ENCODE measurements around the gene RLN3. TPM values are rescaled to one million over a fixed set of nuclear protein-coding genes. Genes with fewer than 3 reads are reported as not detected.
"Not testable (repeated sequence)": the region's sequence is repeated elsewhere in the genome, so short reads cannot be mapped to it uniquely, and the experiment has no call there.

RLN3 gene
- total RNA-seq, 1 experiment from 2014 or later: not detected

DNA sequence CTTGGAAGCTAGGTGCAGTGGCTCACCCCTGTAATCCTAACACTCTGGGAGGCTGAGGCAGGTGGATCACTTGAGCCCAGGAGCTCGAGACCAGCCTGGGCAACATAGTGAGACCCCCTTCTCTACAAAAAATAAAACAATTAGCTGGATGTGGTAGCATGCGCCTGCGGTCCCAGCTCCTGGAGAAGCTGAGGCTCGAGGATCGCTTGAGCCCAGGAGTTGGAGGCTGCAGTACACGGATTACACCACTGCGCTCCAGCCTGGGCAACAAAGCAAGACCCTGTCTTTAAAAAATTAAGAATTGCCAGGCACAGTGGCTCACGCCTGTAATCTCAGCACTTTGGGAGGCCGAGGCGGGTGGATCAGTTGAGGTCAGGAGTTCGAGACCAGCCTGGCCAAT lies 23.0 kb downstream of the RLN3 start:
- not testable (repeated sequence) for H3K4me1 ChIP-seq; H3K4me3 ChIP-seq; H3K9me3 ChIP-seq (replicated peaks); H3K27ac ChIP-seq; H3K27me3 ChIP-seq; DNase-seq; H3K36me3 ChIP-seq

DNA sequence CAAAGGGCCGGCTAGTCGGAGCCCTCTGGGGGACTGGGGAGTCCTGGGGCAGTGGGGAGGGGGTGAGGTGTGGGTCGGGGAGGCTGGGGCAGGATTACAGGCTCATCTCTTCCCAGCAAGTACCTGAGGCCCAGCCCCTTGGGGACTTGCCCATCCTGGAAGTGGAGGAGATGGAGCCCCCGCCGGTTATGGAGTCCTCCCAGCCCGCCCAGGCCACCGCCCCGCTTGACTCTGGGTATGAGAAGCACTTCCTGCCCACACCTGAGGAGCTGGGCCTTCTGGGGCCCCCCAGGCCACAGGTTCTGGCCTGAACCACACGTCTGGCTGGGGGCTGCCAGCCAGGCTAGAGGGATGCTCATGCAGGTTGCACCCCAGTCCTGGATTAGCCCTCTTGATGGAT lies 24.0 kb downstream of the RLN3 start:
- Histone ChIP-seq H3K27me3 (peaks cover 8% of the 10 kb centered on the region), H3K9me3 (replicated peaks) (no peaks in the 10 kb centered on the region), H3K4me1 (no peaks in the 10 kb centered on the region), H3K36me3 (no peaks in the 10 kb centered on the region), H3K27ac (no peak overlapping the region), H3K4me3 (no peak overlapping the region)
- no peak for DNase-seq

DNA sequence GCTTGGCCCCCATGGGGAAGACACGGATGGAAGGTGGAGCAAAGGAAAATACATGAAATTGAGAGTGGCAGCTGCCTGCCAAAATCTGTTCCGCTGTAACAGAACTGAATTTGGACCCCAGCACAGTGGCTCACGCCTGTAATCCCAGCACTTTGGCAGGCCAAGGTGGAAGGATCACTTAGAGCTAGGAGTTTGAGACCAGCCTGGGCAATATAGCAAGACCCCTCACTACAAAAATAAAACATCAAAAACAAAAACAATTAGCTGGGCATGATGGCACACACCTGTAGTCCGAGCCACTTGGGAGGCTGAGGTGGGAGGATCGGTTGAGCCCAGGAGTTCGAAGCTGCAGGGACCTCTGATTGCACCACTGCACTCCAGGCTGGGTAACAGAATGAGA lies 24.5 kb downstream of the RLN3 start:
- H3K9me3 ChIP-seq (replicated peaks): no peaks in the 10 kb centered on the region
- H3K27me3 ChIP-seq: peaks cover 8% of the 10 kb centered on the region
- no peak overlapping the region for H3K27ac ChIP-seq
- H3K4me3 ChIP-seq: no peak overlapping the region
- DNase-seq: no peak
- H3K36me3 ChIP-seq: no peaks in the 10 kb centered on the region
- no peaks in the 10 kb centered on the region for H3K4me1 ChIP-seq

DNA sequence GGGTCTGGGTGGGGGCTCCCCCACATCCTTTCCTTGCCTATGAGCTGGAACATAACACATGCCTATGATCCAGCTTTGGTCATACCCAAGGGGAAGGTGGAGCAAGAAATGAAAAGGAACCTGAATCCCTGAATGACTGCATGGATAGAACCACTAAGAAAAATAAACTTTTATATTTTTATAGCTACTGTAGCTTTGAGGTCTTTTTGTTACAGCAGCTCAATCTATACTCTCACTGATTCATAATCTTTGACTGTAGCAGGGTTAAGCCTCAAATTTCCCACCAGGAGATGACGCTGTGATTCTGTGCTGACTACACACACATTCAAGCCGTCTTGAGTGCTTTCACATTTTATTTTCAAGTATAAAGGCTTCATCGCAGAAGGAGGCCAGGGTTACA lies 25.1 kb downstream of the RLN3 start:
- Histone ChIP-seq H3K9me3 (replicated peaks) (no peaks in the 10 kb centered on the region), H3K27me3 (peaks cover 12% of the 10 kb centered on the region), H3K27ac (no peak overlapping the region), H3K4me1 (no peaks in the 10 kb centered on the region), H3K4me3 (no peak overlapping the region), H3K36me3 (no peaks in the 10 kb centered on the region)
- DNase-seq: no peak

DNA sequence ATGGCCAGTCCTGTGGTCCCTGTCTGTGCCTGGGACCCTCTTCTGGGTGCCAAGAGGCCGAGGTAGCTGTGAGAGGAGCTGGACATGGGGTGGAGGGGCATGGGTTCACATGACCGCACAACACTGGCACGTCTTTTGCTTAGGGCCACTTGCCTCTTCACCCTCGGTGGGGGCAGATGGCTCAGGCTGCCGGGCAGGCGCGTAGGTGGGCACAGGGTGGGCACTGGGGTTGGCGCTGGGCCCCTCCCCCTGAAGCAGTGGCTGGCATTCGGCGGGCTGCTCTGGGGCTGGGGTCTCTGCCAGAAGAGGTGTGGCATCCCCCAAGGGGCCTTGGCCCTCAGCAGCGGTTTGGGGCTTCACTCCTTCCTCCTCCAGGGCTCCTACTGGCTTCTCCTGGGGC lies 25.6 kb downstream of the RLN3 start:
- H3K4me3 ChIP-seq: no peak overlapping the region
- no peaks in the 10 kb centered on the region; the same call in 1 of the 2 replicates for H3K4me1 ChIP-seq
- H3K27ac ChIP-seq: no peak overlapping the region
- H3K27me3 ChIP-seq: peaks cover 15% of the 10 kb centered on the region
- DNase-seq: no peak
- no peaks in the 10 kb centered on the region for H3K9me3 ChIP-seq (replicated peaks)
- H3K36me3 ChIP-seq: no peaks in the 10 kb centered on the region

DNA sequence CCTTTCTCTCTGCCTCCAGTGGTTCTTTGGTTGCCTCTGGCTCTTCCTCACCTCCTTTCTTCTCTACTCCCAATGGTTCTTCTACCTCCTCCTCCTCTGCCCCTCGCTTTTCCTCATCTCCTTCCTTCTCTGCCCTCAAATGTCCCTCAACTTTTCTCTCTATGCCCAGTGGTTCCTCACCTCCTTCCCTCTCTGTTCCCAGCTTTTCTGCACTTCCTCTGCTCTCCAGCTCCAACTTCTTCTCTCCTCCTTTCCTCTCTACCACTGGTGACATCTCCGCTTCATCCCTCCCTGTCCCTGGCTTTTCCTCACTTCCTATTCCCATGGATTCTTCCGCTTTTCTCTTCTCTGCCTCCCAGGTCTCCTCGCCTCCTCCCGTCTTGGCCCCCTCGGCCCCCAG lies 26.2 kb downstream of the RLN3 start:
- Histone ChIP-seq H3K4me3 (no peak overlapping the region), H3K27me3 (peaks cover 20% of the 10 kb centered on the region), H3K36me3 (no peaks in the 10 kb centered on the region)

DNA sequence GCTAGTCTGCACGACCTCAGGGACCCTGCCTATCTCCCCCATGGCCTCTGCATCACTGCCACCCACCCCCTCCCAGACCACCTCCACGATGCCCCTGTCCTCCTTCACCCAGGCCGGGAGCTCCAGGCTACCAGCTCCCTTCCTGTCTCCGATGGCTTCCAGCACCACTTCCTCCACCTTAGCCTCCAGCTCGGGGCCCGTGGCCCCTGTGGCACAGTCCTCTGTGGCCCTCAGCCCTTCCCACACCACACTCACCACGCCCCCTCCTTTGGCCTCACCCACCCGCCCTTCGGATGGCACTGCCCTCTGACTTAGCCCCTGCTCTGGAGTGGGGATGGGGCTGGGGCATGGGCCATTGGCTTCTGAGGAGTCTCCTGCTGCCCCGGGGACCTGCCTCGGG lies 26.8 kb downstream of the RLN3 start:
- H3K27ac ChIP-seq: no peak overlapping the region
- no peaks in the 10 kb centered on the region for H3K9me3 ChIP-seq (replicated peaks)
- DNase-seq: no peak
- no peaks in the 10 kb centered on the region; the same call in 1 of the 2 replicates for H3K4me1 ChIP-seq
- H3K4me3 ChIP-seq: no peak overlapping the region
- peaks cover 25% of the 10 kb centered on the region for H3K27me3 ChIP-seq
- no peaks in the 10 kb centered on the region for H3K36me3 ChIP-seq

More for the DNA sequence above, 26.2 kb downstream of the RLN3 start:
- H3K4me1 ChIP-seq: no peaks in the 10 kb centered on the region; the same call in 1 of the 2 replicates
- no peak overlapping the region for H3K27ac ChIP-seq
- no peak for DNase-seq
- H3K9me3 ChIP-seq (replicated peaks): no peaks in the 10 kb centered on the region

DNA sequence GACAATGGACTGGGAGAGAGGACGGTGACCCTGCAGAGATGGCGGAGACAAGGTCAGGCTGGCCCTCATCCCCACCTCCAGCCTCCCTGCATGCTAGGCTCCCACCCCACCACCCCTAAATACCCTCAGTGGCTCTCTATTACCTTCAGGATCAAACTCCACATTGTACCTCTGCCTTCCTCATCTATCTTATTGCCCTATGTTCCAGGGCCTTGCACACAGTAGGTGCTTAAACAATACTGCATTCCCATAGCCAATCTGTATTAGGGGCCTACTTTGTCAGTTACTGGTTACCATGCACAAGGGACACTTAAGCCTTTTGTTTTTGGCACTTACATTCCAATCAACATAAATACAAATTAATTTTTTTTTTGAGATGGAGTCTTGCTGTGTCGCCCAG lies 27.4 kb downstream of the RLN3 start:
- Histone ChIP-seq H3K27me3 (peaks cover 25% of the 10 kb centered on the region), H3K27ac (no peak overlapping the region), H3K9me3 (replicated peaks) (no peaks in the 10 kb centered on the region), H3K4me3 (no peak overlapping the region), H3K4me1 (no peaks in the 10 kb centered on the region; the same call in 1 of the 2 replicates), H3K36me3 (no peaks in the 10 kb centered on the region)
- DNase-seq: no peak

DNA sequence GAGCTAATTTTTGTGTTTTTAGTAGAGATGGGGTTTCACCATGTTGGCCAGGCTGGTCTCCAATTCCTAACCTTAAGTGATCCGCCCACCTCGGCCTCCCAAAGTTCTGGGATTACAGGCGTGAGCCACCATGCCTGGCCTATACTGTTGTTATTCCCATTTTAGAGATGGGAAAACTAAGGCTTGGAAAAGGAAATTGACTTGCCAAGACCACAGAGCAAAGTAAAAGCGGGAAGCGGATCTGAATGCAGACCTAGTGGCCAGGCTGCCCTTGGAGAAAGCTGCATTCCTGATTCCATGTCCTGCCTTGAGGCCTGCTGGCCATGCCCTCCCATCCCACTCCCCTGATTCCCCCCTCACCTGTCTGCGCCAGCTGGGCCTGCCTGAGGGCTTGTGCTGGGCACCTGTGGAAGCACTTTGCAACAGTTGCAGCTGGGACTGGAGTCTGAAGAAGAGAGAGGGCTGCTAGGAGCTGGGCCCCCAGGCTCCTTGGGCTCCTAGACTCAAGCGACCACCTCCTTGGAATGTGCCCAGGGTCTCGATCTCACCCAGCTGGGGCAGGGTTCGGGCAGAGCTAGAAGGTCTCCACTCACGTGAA lies 28.2 kb downstream of the RLN3 start:
- no peaks in the 10 kb centered on the region for H3K36me3 ChIP-seq
- no peak for DNase-seq
- no peak overlapping the region for H3K4me3 ChIP-seq
- H3K4me1 ChIP-seq: no peaks in the 10 kb centered on the region; the same call in 1 of the 2 replicates
- H3K27ac ChIP-seq: no peak overlapping the region
- H3K27me3 ChIP-seq: peaks cover 25% of the 10 kb centered on the region
- H3K9me3 ChIP-seq (replicated peaks): no peaks in the 10 kb centered on the region

DNA sequence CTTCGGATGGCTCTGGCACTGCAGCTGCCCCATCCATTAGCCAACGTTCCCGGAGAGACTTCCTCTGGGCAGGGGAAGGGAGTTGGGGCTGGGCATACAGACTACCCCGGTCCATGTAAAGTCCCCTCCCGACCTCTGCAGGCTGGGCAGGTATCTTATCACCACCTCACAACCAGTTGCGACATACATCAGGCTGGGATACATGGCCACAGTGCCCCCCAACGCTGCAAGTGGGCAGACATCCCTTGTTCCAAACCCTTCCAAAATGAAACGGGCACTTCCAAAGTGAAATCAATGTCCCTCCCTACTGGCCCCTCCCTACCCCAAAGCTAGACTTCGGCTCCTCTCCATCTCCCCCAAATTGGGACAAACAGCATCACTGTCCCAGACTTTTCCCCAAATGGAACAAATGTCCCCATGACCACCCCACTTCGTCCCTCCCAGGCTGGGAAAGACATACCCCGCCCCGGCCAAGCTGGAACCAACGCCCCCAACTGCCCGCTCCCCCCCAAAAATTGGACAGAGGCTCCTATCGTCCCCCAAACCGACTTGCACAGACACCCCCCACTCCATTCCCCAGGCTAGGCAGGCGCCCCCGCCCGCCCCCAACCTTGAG lies 28.9 kb downstream of the RLN3 start:
- Histone ChIP-seq H3K27ac (no peak overlapping the region), H3K4me3 (peak overlapping the region; percentile 47), H3K9me3 (replicated peaks) (no peaks in the 10 kb centered on the region), H3K4me1 (no peaks in the 10 kb centered on the region; the same call in 1 of the 2 replicates), H3K27me3 (peaks cover 25% of the 10 kb centered on the region), H3K36me3 (no peaks in the 10 kb centered on the region)
- no peak for DNase-seq

DNA sequence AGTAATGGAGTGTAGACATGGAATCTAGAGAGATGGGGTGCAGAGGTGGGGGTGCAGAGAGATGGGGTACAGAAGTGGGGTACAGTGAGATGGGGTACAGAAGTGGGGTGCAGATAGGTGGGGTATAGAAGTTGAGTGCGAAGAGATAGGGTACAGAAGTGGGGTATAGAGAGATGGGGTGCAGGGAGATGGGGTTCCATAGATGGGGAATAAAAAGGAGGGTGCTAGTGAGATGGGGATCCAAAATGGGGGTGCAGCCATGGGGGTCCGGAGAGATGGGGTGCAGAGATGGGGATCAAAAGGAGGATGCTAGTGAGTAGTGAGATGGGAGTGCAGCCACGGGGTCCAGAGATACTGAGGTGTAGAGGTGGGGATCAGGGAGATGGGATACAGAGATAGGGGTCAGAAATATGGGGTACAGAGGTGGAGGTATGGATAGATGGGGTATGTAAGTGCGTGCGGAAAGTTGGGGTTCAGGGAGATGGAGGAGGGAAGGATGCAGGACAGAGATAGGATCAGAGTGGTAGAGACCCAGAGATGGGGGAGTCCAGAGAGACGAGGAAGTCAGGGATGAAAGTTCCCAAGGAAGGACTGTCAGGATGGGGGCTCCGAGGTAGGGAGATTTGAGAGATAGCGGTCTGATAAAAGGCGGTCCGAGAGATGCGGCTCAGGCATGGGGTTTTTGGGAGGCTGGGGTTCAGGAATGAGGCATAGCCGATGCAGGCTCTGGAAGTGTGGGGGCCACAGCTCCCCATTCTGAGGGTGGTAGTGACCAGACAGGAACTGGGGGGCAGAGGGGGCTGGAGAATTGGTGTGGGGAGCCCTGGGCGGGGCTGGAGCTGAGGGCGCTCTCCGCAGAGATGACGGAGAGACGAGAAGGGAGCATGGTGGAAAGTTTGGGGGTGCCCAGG lies 30.5 kb downstream of the RLN3 start:
- H3K4me3 ChIP-seq: peak overlapping the region; percentile 47; the same call in 1 of the 2 replicates
- no peaks in the 10 kb centered on the region for H3K9me3 ChIP-seq (replicated peaks)
- peaks cover 25% of the 10 kb centered on the region for H3K27me3 ChIP-seq
- no peak overlapping the region for H3K27ac ChIP-seq
- no peak for DNase-seq
- no peaks in the 10 kb centered on the region; the same call in 1 of the 2 replicates for H3K4me1 ChIP-seq
- no peaks in the 10 kb centered on the region for H3K36me3 ChIP-seq

DNA sequence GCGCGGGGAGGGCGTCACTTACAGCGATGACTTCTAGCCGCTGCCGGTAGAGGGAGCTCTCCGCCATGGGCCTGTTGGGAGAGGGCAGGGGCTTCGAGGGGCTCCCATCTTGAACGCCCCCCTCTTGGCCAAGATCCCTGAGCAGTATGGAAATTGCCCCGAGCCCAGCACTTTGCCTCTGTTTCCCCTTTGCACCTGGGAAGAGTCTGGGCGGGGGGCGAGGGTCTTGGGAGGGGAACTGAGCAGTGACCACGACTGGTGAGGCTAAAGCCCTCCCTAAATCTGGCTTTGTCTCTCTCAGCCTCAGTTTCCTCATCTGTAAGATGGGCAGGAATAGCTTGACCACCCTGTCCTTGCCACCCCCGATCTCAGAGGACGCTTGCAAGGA lies 31.1 kb downstream of the RLN3 start:
- Histone ChIP-seq H3K9me3 (replicated peaks) (no peaks in the 10 kb centered on the region), H3K36me3 (no peaks in the 10 kb centered on the region), H3K4me3 (no peak overlapping the region), H3K4me1 (no peaks in the 10 kb centered on the region; the same call in 1 of the 2 replicates), H3K27ac (no peak overlapping the region), H3K27me3 (peaks cover 25% of the 10 kb centered on the region)
- DNase-seq: no peak

DNA sequence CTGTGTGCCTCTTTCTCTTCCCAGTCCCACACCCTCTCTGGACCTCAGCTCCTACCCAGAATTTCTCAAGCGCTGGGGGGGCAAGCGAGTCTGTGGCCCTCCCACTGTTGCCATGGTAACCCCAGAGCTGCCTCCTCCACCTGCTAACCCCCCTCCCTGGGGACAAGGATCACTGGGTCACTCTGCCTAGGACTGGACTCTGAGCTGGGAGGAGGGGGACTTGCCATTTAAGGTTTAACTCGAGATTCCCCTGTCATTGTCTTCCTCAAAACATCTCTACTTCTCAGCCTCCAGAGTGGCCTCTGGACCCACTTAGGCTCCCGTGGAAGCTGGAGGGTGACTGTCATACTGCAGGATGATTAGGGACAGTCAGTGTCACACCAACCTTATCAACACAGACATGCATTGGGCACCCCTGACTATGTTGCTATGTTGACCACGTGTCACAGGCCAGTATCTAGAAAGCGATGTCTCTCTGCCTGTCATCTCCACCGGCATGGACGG lies 31.8 kb downstream of the RLN3 start:
- H3K27me3 ChIP-seq: peaks cover 25% of the 10 kb centered on the region
- no peak overlapping the region for H3K4me3 ChIP-seq
- H3K4me1 ChIP-seq: no peaks in the 10 kb centered on the region; the same call in 1 of the 2 replicates
- no peaks in the 10 kb centered on the region for H3K9me3 ChIP-seq (replicated peaks)
- no peaks in the 10 kb centered on the region for H3K36me3 ChIP-seq
- H3K27ac ChIP-seq: no peak overlapping the region
- no peak for DNase-seq

DNA sequence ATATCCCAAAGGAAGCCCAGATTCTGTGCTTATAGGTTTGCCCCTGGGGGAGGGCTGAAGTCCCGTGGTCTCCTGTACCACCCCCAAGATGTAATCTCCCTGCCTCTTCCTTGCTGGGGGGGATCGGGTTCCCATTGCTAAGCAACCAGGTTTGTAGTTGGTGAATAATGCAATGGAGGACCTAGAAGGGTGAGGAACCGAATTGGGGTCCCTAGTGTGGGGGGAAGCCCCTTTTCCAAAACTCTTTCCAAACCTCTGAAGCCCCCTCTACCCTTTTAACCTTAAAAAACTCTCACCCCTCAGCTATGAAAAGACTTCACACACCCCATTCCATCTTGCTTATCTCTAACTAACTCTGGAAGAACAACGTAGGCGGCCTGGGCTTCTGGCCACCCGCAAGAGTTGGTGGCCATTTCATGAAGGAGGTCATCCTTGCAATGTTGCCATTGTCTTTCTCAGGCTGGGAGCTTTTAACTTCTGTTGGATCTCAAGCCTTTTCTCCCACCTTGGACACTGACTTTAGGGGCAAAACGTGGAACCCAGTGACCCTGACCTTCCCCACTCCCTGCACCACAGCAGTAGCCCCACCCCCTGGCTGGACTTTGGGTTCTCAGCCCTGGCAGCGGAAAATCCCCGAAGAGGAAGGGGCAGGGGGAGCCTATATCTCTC lies 33.3 kb downstream of the RLN3 start:
- Histone ChIP-seq H3K9me3 (replicated peaks) (no peaks in the 10 kb centered on the region), H3K27ac (no peak overlapping the region), H3K27me3 (peaks cover 22% of the 10 kb centered on the region), H3K4me1 (no peaks in the 10 kb centered on the region; the same call in 1 of the 2 replicates), H3K4me3 (no peak overlapping the region), H3K36me3 (no peaks in the 10 kb centered on the region)
- no peak for DNase-seq
